Trophoblast cell (in vitro differentiated cells and primary cell): ENCODE measurements around the gene DNAH2.

Experiments
- DNase-seq, 2 donors: peaks; one replicate each; pipeline ENCODE4 v3.0.0-alpha.2; 2016
- H2AFZ ChIP-seq: 2 replicates; pipeline ENCODE4 v1.6.1; 2013; ENCODE audit warnings: low read length, moderate library complexity, mild to moderate bottlenecking; ENCODE audit not compliant: insufficient read depth, poor library complexity
- H2AK5ac ChIP-seq: 2 replicates; pipeline ENCODE4 v1.6.1; 2013; ENCODE audit warnings: mild to moderate bottlenecking, low read length
- H2BK120ac ChIP-seq: 2 replicates; pipeline ENCODE4 v1.6.1; 2013; ENCODE audit warnings: low read length, mild to moderate bottlenecking, moderate library complexity; ENCODE audit not compliant: insufficient read depth, poor library complexity
- H2BK12ac ChIP-seq: 2 replicates; pipeline ENCODE4 v1.6.1; 2013; ENCODE audit warnings: mild to moderate bottlenecking, low read length, moderate library complexity
- H2BK5ac ChIP-seq: 2 replicates; pipeline ENCODE4 v1.6.1; 2013; ENCODE audit warnings: low read length, low read depth, moderate library complexity, mild to moderate bottlenecking; ENCODE audit not compliant: poor library complexity
- H3K14ac ChIP-seq: 2 replicates; pipeline ENCODE4 v1.6.1; 2013; ENCODE audit warnings: mild to moderate bottlenecking, low read length
- H3K18ac ChIP-seq: 2 replicates; pipeline ENCODE4 v1.6.1; 2013; ENCODE audit warnings: mild to moderate bottlenecking, low read length
- H3K23ac ChIP-seq: 2 replicates; pipeline ENCODE4 v1.6.1; 2013; ENCODE audit warnings: low read length
- H3K27ac ChIP-seq: 2 replicates; pipeline ENCODE4 v1.5.1; 2013; ENCODE audit warnings: low read depth, mild to moderate bottlenecking, inconsistent platforms, low read length, moderate library complexity
- H3K27me3 ChIP-seq: 2 replicates; pipeline ENCODE4 v1.6.1; 2013; ENCODE audit warnings: inconsistent platforms, mild to moderate bottlenecking, low read length, moderate library complexity; ENCODE audit not compliant: insufficient read depth
- H3K36me3 ChIP-seq, 2 experiments: 1 replicate in 1 of 2; 2 replicates in 1 of 2; pipeline ENCODE4 v1.6.1; 2013; ENCODE audit warnings: low read length in 2 of 2, mild to moderate bottlenecking in 2 of 2, moderate library complexity in 1 of 2; ENCODE audit not compliant: insufficient read depth in 2 of 2, control insufficient read depth in 1 of 2
- H3K4ac ChIP-seq: 2 replicates; pipeline ENCODE4 v1.6.1; 2013; ENCODE audit warnings: low read depth, mild to moderate bottlenecking, low read length, moderate library complexity
- H3K4me1 ChIP-seq, 2 experiments: 1 replicate in 1 of 2; 2 replicates in 1 of 2; pipeline ENCODE4 v1.6.1; 2013; ENCODE audit warnings: low read length in 2 of 2, mild to moderate bottlenecking in 2 of 2, moderate library complexity in 1 of 2; ENCODE audit not compliant: insufficient read depth in 2 of 2, control insufficient read depth in 1 of 2
- H3K4me2 ChIP-seq: 2 replicates; pipeline ENCODE4 v1.6.1; 2013; ENCODE audit warnings: inconsistent platforms, mild to moderate bottlenecking, low read length, moderate library complexity
- H3K4me3 ChIP-seq: 2 replicates; pipeline ENCODE4 v1.5.1; 2013; ENCODE audit warnings: mild to moderate bottlenecking, low read depth, low read length, inconsistent platforms
- H3K79me1 ChIP-seq: one replicate; pipeline ENCODE4 v1.6.1; 2013; ENCODE audit warnings: low read length
- H3K79me2 ChIP-seq: 2 replicates; pipeline ENCODE4 v1.6.1; 2013; ENCODE audit warnings: low read length, mild to moderate bottlenecking; ENCODE audit not compliant: control insufficient read depth, insufficient read depth, poor library complexity
- H3K9ac ChIP-seq: 2 replicates; pipeline ENCODE4 v1.6.1; 2013; ENCODE audit warnings: mild to moderate bottlenecking, low read length
- H3K9me3 ChIP-seq: 2 replicates; pipeline ENCODE4 v1.6.1; 2013; ENCODE audit warnings: low read depth, mild to moderate bottlenecking, control low read depth, inconsistent platforms, low read length; ENCODE audit not compliant: insufficient read depth
- H4K12ac ChIP-seq: 2 replicates; pipeline ENCODE4 v1.6.1; 2013; ENCODE audit warnings: low read depth, mild to moderate bottlenecking, low read length, moderate library complexity
- H4K8ac ChIP-seq: 2 replicates; pipeline ENCODE4 v1.6.1; 2013; ENCODE audit warnings: low read depth, mild to moderate bottlenecking, low read length, moderate library complexity
- H4K91ac ChIP-seq: one replicate; pipeline ENCODE4 v1.6.1; 2013; ENCODE audit warnings: low read depth, mild to moderate bottlenecking, low read length, moderate library complexity
- WGBS: extraction: QIAGEN DNeasy Blood & Tissue Kit; methylation state at CpG from one replicate; pipeline ENCODE4 v1.1.7; 2013; ENCODE audit warnings: missing lambda C conversion rate; ENCODE audit not compliant: insufficient read length, insufficient coverage; ENCODE audit errors: extremely low coverage; 5-methylcytosine and 5-hydroxymethylcytosine counted together

Gene DNAH2

GRCh38 chr17:7794075-7794663 is 76.6 kb downstream of the DNAH2 start:
- Histone ChIP-seq H3K27ac (no peak overlapping the region), H2BK12ac (no peak overlapping the region), H2AK5ac (no peak overlapping the region), H2BK5ac (no peak overlapping the region), H3K18ac (no peak overlapping the region), H4K12ac (no peak overlapping the region), H3K27me3 (no peaks in the 10 kb centered on the region), H2BK120ac (no peak overlapping the region), H3K4me2 (no peak overlapping the region), H3K79me1 (no peaks in the 10 kb centered on the region), H3K4ac (no peak overlapping the region), H3K4me3 (no peak overlapping the region), H4K91ac (no peak overlapping the region), H3K9me3 (no peaks in the 10 kb centered on the region), H3K4me1 (no peaks in the 10 kb centered on the region), H3K14ac (no peak overlapping the region), H3K79me2 (no peaks in the 10 kb centered on the region), H2AFZ (no peak overlapping the region), H3K9ac (no peak overlapping the region), H3K23ac (no peak overlapping the region), H3K36me3 (no peaks in the 10 kb centered on the region), H4K8ac (no peak overlapping the region)
- WGBS = no CpG with 5 or more reads among the region's 19 CpGs
- DNase-seq = no peak

GRCh38 chr17:7797976-7798375 is 80.4 kb downstream of the DNAH2 start:
- Histone ChIP-seq H2AK5ac (no peak overlapping the region), H3K79me2 (no peaks in the 10 kb centered on the region), H2AFZ (no peak overlapping the region), H3K23ac (no peak overlapping the region), H4K91ac (no peak overlapping the region), H3K36me3 (no peaks in the 10 kb centered on the region), H4K8ac (no peak overlapping the region), H3K79me1 (no peaks in the 10 kb centered on the region), H2BK5ac (no peak overlapping the region), H3K9ac (no peak overlapping the region), H3K4me1 (no peaks in the 10 kb centered on the region), H4K12ac (no peak overlapping the region), H3K9me3 (no peaks in the 10 kb centered on the region), H3K4ac (no peak overlapping the region), H3K27me3 (no peaks in the 10 kb centered on the region), H3K4me2 (no peak overlapping the region), H3K27ac (no peak overlapping the region), H3K4me3 (no peak overlapping the region), H2BK120ac (no peak overlapping the region), H2BK12ac (no peak overlapping the region), H3K14ac (no peak overlapping the region), H3K18ac (no peak overlapping the region)
- no peak for DNase-seq
- WGBS = no CpG with 5 or more reads among the region's 13 CpGs

GRCh38 chr17:7798839-7799238 is 81.3 kb downstream of the DNAH2 start:
- no peak overlapping the region for H4K91ac ChIP-seq
- H3K36me3 ChIP-seq = no peaks in the 10 kb centered on the region
- H4K12ac ChIP-seq = no peak overlapping the region
- no peak overlapping the region for H2BK5ac ChIP-seq
- no peaks in the 10 kb centered on the region for H3K9me3 ChIP-seq
- H2AK5ac ChIP-seq = no peak overlapping the region
- H3K4me2 ChIP-seq = no peak overlapping the region
- no CpG with 5 or more reads among the region's 13 CpGs for WGBS
- H3K27ac ChIP-seq = no peak overlapping the region
- H3K4ac ChIP-seq = no peak overlapping the region
- H3K9ac ChIP-seq = no peak overlapping the region
- no peak overlapping the region for H2BK120ac ChIP-seq
- H3K14ac ChIP-seq = no peak overlapping the region
- H3K79me2 ChIP-seq = no peaks in the 10 kb centered on the region
- no peak overlapping the region for H4K8ac ChIP-seq
- no peaks in the 10 kb centered on the region for H3K4me1 ChIP-seq
- H3K79me1 ChIP-seq = no peaks in the 10 kb centered on the region
- H2AFZ ChIP-seq = no peak overlapping the region
- DNase-seq = no peak
- no peak overlapping the region for H3K23ac ChIP-seq
- H3K27me3 ChIP-seq = no peaks in the 10 kb centered on the region
- H3K4me3 ChIP-seq = no peak overlapping the region
- H2BK12ac ChIP-seq = no peak overlapping the region
- H3K18ac ChIP-seq = no peak overlapping the region

- H2BK5ac ChIP-seq = no peak overlapping the region
- no CpG with 5 or more reads among the region's 13 CpGs for WGBS
Measured at GRCh38 chr17:7803981-7804380, 86.4 kb downstream of the DNAH2 start.

More at GRCh38 chr17:7803981-7804380, 86.4 kb downstream of the DNAH2 start:
- H2AK5ac ChIP-seq = no peak overlapping the region
- H4K91ac ChIP-seq = no peak overlapping the region
- H2AFZ ChIP-seq = no peak overlapping the region
- no peak overlapping the region for H2BK120ac ChIP-seq
- H4K12ac ChIP-seq = no peak overlapping the region
- H3K36me3 ChIP-seq = no peaks in the 10 kb centered on the region
- H2BK12ac ChIP-seq = no peak overlapping the region
- no peak overlapping the region for H3K18ac ChIP-seq
- no peak overlapping the region for H3K9ac ChIP-seq
- no peaks in the 10 kb centered on the region for H3K79me1 ChIP-seq
- no peak overlapping the region for H3K4me3 ChIP-seq
- H3K4me2 ChIP-seq = no peak overlapping the region
- H3K14ac ChIP-seq = no peak overlapping the region
- H3K23ac ChIP-seq = no peak overlapping the region
- no peaks in the 10 kb centered on the region for H3K9me3 ChIP-seq
- peak in 1 of 2 donors; percentile 3 for DNase-seq
- no peak overlapping the region for H3K4ac ChIP-seq
- no peaks in the 10 kb centered on the region for H3K79me2 ChIP-seq
- no peaks in the 10 kb centered on the region for H3K27me3 ChIP-seq
- no peaks in the 10 kb centered on the region for H3K4me1 ChIP-seq
- no peak overlapping the region for H3K27ac ChIP-seq
- no peak overlapping the region for H4K8ac ChIP-seq
